Psoas muscle (tissue), 8 donors: Measurements from ENCODE around the gene SEMG2. TPM values are rescaled to one million over a fixed set of nuclear protein-coding genes. Genes with fewer than 3 reads are reported as not detected.

Experiments used
- ATAC-seq, 4 donors: fragments of 200-7000 bp; cut with Tn5 transposase; one replicate each; pipeline ENCODE4 v1.9.1; 2020; ENCODE audit warnings: moderate library complexity in 3 of 4, mild to moderate bottlenecking in 2 of 4
- DNase-seq, 2 donors: peaks; one replicate each; pipeline ENCODE4 v3.0.0-alpha.2; 2020
- H3K27ac ChIP-seq: fragments of 200-600 bp; one replicate; pipeline ENCODE4 v1.8.0; 2022
- H3K27me3 ChIP-seq, 3 donors: fragments of 200-600 bp in 1 of 3; one replicate each; pipeline versions ENCODE4 v1.6.1 to v1.8.0; 2013 to 2022; ENCODE audit warnings: low read length in 2 of 3, mild to moderate bottlenecking in 2 of 3, moderate library complexity in 1 of 3; ENCODE audit not compliant: insufficient read depth in 3 of 3
- H3K36me3 ChIP-seq, 2 donors: fragments of 200-600 bp in 1 of 2; one replicate each; pipeline versions ENCODE4 v1.6.1 to v1.8.0; 2013 to 2022; ENCODE audit warnings: low read depth in 1 of 2, mild to moderate bottlenecking in 1 of 2, moderate library complexity in 1 of 2; ENCODE audit not compliant: insufficient read depth in 1 of 2
- H3K4me1 ChIP-seq: fragments of 200-600 bp; one replicate; pipeline ENCODE4 v1.8.0; 2022
- H3K4me3 ChIP-seq: fragments of 200-600 bp; one replicate; pipeline ENCODE4 v1.8.0; 2022; ENCODE audit warnings: mild to moderate bottlenecking
- H3K9me3 ChIP-seq: fragments of 200-600 bp; one replicate; pipeline ENCODE4 v1.8.0; 2022
- whole genome bisulfite sequencing, 3 donors: extraction: QIAGEN DNeasy Blood & Tissue Kit; methylation state at CpG; one replicate each; pipeline versions ENCODE4 v1.1.6 to v1.1.7; 2013; 5-methylcytosine and 5-hydroxymethylcytosine counted together
- intact Hi-C, 2 donors: fragments of 100-400 bp; cut with DNase I; formaldehyde crosslinking; loops; one replicate each; pipeline versions ENCODE4 v1.11.0 to v1.14.2; 2022
- polyA plus RNA-seq, 3 donors: library from polyadenylated mRNA; stranded (reverse); fragments of 200-250 nt; gene quantifications; one replicate each; pipeline ENCODE4 v1.2.3, GENCODE V29; 2013
- total RNA-seq, 4 donors: library from RNA; stranded (reverse); fragmentation: NEBNext Ultra II Directional in 2 of 4; extraction: Animal tissue kit (Norgen Biotek cat#: 25700) in 2 of 4; gene quantifications; one replicate each; pipeline versions ENCODE4 v1.2.1 to v1.2.4, GENCODE V29; 2021 to 2023
- TF ChIP-seq, protein P1 (sequence below): fragments of 200-600 bp; IDR thresholded peaks from one replicate; pipeline ENCODE4 v1.8.0; 2022; ENCODE audit warnings: antibody characterized with exemption
- donor health status: healthy with polysubstance abuse.
- donor health status: DM: no; HTN: no; CAD: no; lungs with moderate emphysema.
- donor health status: Bipolar disorder and iron deficiency.
- donor health status: healthy.
- donor health status: DM: yes; HTN: yes; CAD: no.
- donor health status: DM: no; HTN: no; CAD: no.
- donor health status: DM: no; HTN: no; CAD: no.
- donor health status: DM: yes; HTN: yes; CAD: no.

SEMG2 gene
- total and polyA plus RNA-seq, 7 donors, result not detected

DNA sequence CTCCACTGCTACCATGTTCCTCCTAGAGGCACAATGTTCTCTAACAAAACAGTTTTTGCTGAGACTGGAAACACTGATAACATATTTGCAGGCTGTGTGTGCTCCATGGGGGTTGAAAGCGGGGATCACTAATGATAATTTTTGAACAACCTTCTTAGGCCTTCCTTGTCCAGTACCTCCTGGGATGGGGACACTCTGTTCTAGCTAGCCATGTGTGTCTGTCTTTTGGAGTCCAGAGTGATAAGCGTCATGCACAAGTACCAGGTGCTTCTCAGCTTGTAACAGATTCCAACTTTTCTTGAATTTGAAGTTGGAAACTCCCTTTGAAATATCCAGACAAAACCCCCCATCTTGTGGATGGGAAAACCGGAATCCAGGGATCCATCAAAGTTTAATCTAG, 31.3 kb upstream of the SEMG2 start:
- ATAC-seq (no peak), DNase-seq (no peak)
- intact Hi-C loops, result no loop called here
- H3K4me3 ChIP-seq, result no peak overlapping the region
- H3K9me3 ChIP-seq, result no peaks in the 10 kb centered on the region
- 77 to 87% (median 84%) methylated on average over 3 of the region's 3 CpGs for WGBS, 3 donors
- TF ChIP-seq, protein P1, sequence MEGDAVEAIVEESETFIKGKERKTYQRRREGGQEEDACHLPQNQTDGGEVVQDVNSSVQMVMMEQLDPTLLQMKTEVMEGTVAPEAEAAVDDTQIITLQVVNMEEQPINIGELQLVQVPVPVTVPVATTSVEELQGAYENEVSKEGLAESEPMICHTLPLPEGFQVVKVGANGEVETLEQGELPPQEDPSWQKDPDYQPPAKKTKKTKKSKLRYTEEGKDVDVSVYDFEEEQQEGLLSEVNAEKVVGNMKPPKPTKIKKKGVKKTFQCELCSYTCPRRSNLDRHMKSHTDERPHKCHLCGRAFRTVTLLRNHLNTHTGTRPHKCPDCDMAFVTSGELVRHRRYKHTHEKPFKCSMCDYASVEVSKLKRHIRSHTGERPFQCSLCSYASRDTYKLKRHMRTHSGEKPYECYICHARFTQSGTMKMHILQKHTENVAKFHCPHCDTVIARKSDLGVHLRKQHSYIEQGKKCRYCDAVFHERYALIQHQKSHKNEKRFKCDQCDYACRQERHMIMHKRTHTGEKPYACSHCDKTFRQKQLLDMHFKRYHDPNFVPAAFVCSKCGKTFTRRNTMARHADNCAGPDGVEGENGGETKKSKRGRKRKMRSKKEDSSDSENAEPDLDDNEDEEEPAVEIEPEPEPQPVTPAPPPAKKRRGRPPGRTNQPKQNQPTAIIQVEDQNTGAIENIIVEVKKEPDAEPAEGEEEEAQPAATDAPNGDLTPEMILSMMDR, result no peak
- no peaks in the 10 kb centered on the region for H3K36me3 ChIP-seq
- no peaks in the 10 kb centered on the region for H3K4me1 ChIP-seq
- peaks cover 0 to 5% (median 0%) of the 10 kb centered on the region in 3 donors for H3K27me3 ChIP-seq
- no peak overlapping the region for H3K27ac ChIP-seq

DNA sequence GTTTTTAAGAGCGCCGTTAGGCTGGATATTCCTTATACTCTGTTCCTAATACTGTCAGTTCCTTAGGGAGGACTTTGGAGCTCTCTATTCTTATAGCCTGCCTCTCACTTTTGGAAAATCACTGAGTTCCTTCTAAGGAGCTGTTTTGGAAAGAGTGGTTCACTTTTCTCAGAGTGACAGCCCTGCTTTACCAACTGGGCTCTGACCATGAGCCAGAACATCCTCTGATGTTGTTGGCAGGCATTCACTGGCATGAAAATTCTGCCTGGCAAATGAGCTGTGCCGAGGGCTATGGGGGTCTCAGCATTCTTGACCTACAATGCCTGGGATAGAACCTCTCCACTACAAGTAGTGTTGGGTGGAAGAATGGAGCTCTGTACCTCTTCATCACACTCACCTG, 29.2 kb upstream of the SEMG2 start:
- DNase-seq (no peak), ATAC-seq (no peak)
- Histone ChIP-seq H3K4me1 (no peaks in the 10 kb centered on the region), H3K27ac (no peak overlapping the region), H3K4me3 (no peak overlapping the region), H3K27me3 (peaks cover 0 to 5% (median 0%) of the 10 kb centered on the region in 3 donors), H3K36me3 (no peaks in the 10 kb centered on the region), H3K9me3 (peaks cover 2% of the 10 kb centered on the region)
- intact Hi-C loops, result no loop called here
- TF ChIP-seq, protein P1, result no peak
- WGBS, 3 donors, result 75 to 79% (median 78%) methylated on average over 3 of the region's 3 CpGs

DNA sequence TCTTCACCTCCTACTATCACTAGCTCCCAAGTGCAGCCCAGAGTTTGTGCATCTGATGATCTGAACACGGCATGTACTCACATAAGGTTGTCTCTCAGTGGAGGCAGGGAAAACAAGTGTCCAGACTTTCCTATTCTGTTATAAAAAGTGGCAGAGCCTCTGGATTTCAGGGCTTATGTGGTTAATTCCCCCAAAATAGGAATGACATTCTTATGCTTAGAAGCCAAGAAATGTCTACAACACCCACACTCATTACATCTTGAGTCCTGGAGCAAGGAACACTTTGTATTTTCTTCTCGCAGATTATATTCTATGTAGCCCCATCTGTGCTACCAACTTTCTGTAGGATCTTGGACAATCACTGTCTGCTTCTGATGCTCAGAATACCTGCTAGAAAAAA, 27.8 kb upstream of the SEMG2 start:
- H3K9me3 ChIP-seq, result peaks cover 4% of the 10 kb centered on the region
- ATAC-seq (no peak), DNase-seq (no peak)
- H3K36me3 ChIP-seq, result no peaks in the 10 kb centered on the region
- 87 to 94% (median 93%) methylated on average over 2 of the region's 2 CpGs for WGBS, 3 donors
- H3K4me1 ChIP-seq, result no peaks in the 10 kb centered on the region
- TF ChIP-seq, protein P1, result no peak
- H3K27ac ChIP-seq, result no peak overlapping the region
- H3K27me3 ChIP-seq, result peaks cover 0 to 5% (median 0%) of the 10 kb centered on the region in 3 donors
- intact Hi-C loops, result no loop called here
- no peak overlapping the region for H3K4me3 ChIP-seq

DNA sequence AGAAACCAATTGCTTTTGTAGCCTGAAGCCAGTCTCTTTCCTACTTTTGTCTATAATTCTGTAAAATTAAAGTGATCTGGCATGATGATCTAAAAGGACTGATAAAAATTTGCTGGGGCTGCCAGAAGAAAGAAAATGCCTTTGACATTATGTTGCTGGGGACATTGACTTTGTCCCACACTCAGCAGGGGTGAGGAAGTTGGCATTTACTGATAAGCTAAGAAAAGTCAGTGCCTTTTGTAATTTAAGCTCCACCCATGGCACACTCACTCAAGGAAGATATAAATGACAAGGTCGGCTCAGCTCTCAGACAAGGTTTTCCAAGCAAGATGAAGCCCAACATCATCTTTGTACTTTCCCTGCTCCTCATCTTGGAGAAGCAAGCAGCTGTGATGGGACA, 14.4 kb upstream of the SEMG2 start, which contains the start of gene SEMG1:
Gene SEMG1 (plus strand): TSS at position 309 of the 400 bp plus-strand sequence. CDS start 21 bp downstream, at position 330.
- 39 to 52% (median 46%) methylated on average over 1 of the region's 1 CpG for WGBS, 3 donors

More for the DNA sequence above, 14.4 kb upstream of the SEMG2 start, which contains the start of gene SEMG1:
- Histone ChIP-seq H3K4me1 (no peaks in the 10 kb centered on the region), H3K9me3 (no peaks in the 10 kb centered on the region), H3K4me3 (no peak within 1 kb of the TSS), H3K27me3 (peaks cover 0 to 2% (median 2%) of the 10 kb centered on the region in 3 donors), H3K36me3 (no peaks in the 10 kb centered on the region), H3K27ac (no peak within 1 kb of the TSS)
- intact Hi-C loops, result no loop called here
- no peak for ATAC-seq
- TF ChIP-seq, protein P1, result no peak
- no peak for DNase-seq
